ENCODE measurements around the gene RNF152.

GRCh38 chr18:61764381-61764780 lies 128.4 kb downstream of the RNF152 start:
- no peak for TF ChIP-seq POLR2A (IDR thresholded peaks at IDR 0.05)
- TF ChIP-seq CTCF (IDR thresholded peaks at IDR 0.05): no peak
- no peak for TF ChIP-seq POLR2AphosphoS5 (IDR thresholded peaks at IDR 0.05)
- no peak for TF ChIP-seq EP300 (IDR thresholded peaks at IDR 0.05)

Data from sigmoid colon (tissue), 4 donors.